ENCODE results near the gene SLC6A6. TPM values are rescaled to one million over a fixed set of nuclear protein-coding genes. Genes with fewer than 3 reads are reported as not detected.

Gene SLC6A6
- total and polyA plus RNA-seq, 4 donors: 0.92 to 7.2 (median 2.9) TPM

DNA sequence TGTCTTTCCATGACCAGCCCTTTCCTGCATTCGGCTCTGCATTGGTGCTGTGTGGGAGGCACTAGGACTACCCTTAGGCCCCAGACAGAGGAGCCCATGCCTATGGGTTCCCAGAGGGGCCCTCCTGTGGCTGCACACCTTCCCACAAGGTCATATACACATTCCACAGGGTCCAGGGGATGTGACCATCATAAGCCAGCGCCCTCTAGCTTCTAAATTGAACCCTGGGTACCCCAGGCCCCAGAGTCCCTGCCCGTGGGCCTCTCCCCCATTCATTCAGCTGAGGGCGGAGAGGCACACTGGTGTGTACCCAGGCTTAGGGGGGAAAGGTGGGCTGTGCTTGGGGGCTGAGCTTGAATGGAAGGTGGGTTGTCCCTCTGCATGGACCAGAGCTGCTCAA lies 10.2 kb upstream of the SLC6A6 start:
- H3K4me1 ChIP-seq (ENCODE audit: control insufficient read depth in 4 of 4, insufficient read depth in 4 of 4, low read length in 3 of 4): peaks cover 2 to 11% (median 4%) of the 10 kb centered on the region in 4 donors
- no peak overlapping the region for H3K9ac ChIP-seq (ENCODE audit: low read depth in 1 of 2, low read length in 2 of 2)
- DNase-seq (ENCODE audit: low spot score): no peak
- TF ChIP-seq NR2F2 (IDR thresholded peaks at IDR 0.05) (no peak), TAF1 (conservative IDR thresholded peaks at IDR 0.05) (no peak), FOXA2 (IDR thresholded peaks at IDR 0.05) (no peak), FOXA1 (IDR thresholded peaks at IDR 0.05) (no peak), HNF4A (conservative IDR thresholded peaks at IDR 0.05) (no peak), JUND (IDR thresholded peaks at IDR 0.05) (no peak), HNF4G (IDR thresholded peaks at IDR 0.05) (no peak), SP1 (IDR thresholded peaks at IDR 0.05) (no peak), YY1 (IDR thresholded peaks at IDR 0.05) (no peak), RAD21 (IDR thresholded peaks at IDR 0.05) (no peak)
- TF ChIP-seq, protein P1, sequence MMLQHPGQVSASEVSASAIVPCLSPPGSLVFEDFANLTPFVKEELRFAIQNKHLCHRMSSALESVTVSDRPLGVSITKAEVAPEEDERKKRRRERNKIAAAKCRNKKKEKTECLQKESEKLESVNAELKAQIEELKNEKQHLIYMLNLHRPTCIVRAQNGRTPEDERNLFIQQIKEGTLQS (IDR thresholded peaks at IDR 0.05): no peak
- TF ChIP-seq, protein P2, sequence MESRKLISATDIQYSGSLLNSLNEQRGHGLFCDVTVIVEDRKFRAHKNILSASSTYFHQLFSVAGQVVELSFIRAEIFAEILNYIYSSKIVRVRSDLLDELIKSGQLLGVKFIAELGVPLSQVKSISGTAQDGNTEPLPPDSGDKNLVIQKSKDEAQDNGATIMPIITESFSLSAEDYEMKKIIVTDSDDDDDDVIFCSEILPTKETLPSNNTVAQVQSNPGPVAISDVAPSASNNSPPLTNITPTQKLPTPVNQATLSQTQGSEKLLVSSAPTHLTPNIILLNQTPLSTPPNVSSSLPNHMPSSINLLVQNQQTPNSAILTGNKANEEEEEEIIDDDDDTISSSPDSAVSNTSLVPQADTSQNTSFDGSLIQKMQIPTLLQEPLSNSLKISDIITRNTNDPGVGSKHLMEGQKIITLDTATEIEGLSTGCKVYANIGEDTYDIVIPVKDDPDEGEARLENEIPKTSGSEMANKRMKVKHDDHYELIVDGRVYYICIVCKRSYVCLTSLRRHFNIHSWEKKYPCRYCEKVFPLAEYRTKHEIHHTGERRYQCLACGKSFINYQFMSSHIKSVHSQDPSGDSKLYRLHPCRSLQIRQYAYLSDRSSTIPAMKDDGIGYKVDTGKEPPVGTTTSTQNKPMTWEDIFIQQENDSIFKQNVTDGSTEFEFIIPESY (IDR thresholded peaks at IDR 0.05): no peak
- TF ChIP-seq, protein P3, sequence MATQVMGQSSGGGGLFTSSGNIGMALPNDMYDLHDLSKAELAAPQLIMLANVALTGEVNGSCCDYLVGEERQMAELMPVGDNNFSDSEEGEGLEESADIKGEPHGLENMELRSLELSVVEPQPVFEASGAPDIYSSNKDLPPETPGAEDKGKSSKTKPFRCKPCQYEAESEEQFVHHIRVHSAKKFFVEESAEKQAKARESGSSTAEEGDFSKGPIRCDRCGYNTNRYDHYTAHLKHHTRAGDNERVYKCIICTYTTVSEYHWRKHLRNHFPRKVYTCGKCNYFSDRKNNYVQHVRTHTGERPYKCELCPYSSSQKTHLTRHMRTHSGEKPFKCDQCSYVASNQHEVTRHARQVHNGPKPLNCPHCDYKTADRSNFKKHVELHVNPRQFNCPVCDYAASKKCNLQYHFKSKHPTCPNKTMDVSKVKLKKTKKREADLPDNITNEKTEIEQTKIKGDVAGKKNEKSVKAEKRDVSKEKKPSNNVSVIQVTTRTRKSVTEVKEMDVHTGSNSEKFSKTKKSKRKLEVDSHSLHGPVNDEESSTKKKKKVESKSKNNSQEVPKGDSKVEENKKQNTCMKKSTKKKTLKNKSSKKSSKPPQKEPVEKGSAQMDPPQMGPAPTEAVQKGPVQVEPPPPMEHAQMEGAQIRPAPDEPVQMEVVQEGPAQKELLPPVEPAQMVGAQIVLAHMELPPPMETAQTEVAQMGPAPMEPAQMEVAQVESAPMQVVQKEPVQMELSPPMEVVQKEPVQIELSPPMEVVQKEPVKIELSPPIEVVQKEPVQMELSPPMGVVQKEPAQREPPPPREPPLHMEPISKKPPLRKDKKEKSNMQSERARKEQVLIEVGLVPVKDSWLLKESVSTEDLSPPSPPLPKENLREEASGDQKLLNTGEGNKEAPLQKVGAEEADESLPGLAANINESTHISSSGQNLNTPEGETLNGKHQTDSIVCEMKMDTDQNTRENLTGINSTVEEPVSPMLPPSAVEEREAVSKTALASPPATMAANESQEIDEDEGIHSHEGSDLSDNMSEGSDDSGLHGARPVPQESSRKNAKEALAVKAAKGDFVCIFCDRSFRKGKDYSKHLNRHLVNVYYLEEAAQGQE (IDR thresholded peaks at IDR 0.05): no peak
- TF ChIP-seq, protein P4, sequence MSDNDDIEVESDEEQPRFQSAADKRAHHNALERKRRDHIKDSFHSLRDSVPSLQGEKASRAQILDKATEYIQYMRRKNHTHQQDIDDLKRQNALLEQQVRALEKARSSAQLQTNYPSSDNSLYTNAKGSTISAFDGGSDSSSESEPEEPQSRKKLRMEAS (IDR thresholded peaks at IDR 0.05): no peak
- 95% methylated on average over 4 of the region's 4 CpGs for WGBS
- H3K27ac ChIP-seq (ENCODE audit: low read depth in 1 of 2, low read length in 2 of 2): no peak overlapping the region
- H3K36me3 ChIP-seq (ENCODE audit: control insufficient read depth in 4 of 4, insufficient read depth in 3 of 4, low read depth in 1 of 4, low read length in 3 of 4): no peaks in the 10 kb centered on the region
- H3K27me3 ChIP-seq (ENCODE audit: control insufficient read depth in 4 of 4, insufficient read depth in 4 of 4, low read length in 3 of 4): no peaks in the 10 kb centered on the region
- no peak overlapping the region for H3K4me3 ChIP-seq (ENCODE audit: low read depth in 1 of 3, low read length in 3 of 3)
- H3K9me3 ChIP-seq (ENCODE audit: control insufficient read depth in 4 of 4, low read length in 3 of 4): no peaks in the 10 kb centered on the region

DNA sequence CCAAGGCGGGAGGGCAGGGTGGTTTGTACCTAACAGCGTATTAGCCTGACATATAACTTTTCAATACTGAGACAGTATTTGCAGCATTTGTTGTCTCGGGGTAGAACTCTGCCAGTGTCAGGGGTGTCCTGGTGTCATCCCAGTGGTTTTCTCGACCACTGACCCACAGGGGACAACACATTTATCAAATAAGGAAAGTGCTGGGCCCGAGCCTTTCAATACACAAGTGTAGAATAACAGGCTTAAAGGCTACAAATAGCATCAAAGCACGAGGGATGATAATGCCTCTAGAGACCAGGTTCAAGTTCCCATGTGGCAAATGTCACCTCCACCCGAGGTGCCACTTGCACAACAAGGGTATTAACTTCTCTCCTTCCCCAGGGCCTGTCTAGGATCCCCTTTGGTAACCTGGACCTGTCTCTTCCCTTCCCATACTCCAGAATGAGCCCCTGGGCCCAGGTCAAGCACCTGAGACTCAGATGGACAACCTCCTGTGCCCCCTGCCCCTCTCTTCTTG lies 9.5 kb upstream of the SLC6A6 start:
- Histone ChIP-seq H3K4me1 (ENCODE audit: control insufficient read depth in 4 of 4, insufficient read depth in 4 of 4, low read length in 3 of 4) (peaks cover 2 to 14% (median 4%) of the 10 kb centered on the region in 4 donors), H3K9me3 (ENCODE audit: control insufficient read depth in 4 of 4, low read length in 3 of 4) (no peaks in the 10 kb centered on the region), H3K36me3 (ENCODE audit: control insufficient read depth in 4 of 4, insufficient read depth in 3 of 4, low read depth in 1 of 4, low read length in 3 of 4) (no peaks in the 10 kb centered on the region), H3K27ac (ENCODE audit: low read depth in 1 of 2, low read length in 2 of 2) (no peak overlapping the region), H3K9ac (ENCODE audit: low read depth in 1 of 2, low read length in 2 of 2) (no peak overlapping the region), H3K27me3 (ENCODE audit: control insufficient read depth in 4 of 4, insufficient read depth in 4 of 4, low read length in 3 of 4) (no peaks in the 10 kb centered on the region), H3K4me3 (ENCODE audit: low read depth in 1 of 3, low read length in 3 of 3) (no peak overlapping the region)
- 94% methylated on average over 7 of the region's 7 CpGs for WGBS
- no peak for DNase-seq (ENCODE audit: low spot score)
- TF ChIP-seq TAF1 (conservative IDR thresholded peaks at IDR 0.05): no peak
- no peak for TF ChIP-seq HNF4G (IDR thresholded peaks at IDR 0.05)
- TF ChIP-seq JUND (IDR thresholded peaks at IDR 0.05): no peak
- TF ChIP-seq, protein P2 (IDR thresholded peaks at IDR 0.05): no peak
- TF ChIP-seq YY1 (IDR thresholded peaks at IDR 0.05): no peak
- TF ChIP-seq EGR1 (IDR thresholded peaks at IDR 0.05; ENCODE audit: low read depth in 2 of 2): no peak
- no peak for TF ChIP-seq NR2F2 (IDR thresholded peaks at IDR 0.05)
- no peak for TF ChIP-seq SP1 (IDR thresholded peaks at IDR 0.05)
- TF ChIP-seq, protein P5, sequence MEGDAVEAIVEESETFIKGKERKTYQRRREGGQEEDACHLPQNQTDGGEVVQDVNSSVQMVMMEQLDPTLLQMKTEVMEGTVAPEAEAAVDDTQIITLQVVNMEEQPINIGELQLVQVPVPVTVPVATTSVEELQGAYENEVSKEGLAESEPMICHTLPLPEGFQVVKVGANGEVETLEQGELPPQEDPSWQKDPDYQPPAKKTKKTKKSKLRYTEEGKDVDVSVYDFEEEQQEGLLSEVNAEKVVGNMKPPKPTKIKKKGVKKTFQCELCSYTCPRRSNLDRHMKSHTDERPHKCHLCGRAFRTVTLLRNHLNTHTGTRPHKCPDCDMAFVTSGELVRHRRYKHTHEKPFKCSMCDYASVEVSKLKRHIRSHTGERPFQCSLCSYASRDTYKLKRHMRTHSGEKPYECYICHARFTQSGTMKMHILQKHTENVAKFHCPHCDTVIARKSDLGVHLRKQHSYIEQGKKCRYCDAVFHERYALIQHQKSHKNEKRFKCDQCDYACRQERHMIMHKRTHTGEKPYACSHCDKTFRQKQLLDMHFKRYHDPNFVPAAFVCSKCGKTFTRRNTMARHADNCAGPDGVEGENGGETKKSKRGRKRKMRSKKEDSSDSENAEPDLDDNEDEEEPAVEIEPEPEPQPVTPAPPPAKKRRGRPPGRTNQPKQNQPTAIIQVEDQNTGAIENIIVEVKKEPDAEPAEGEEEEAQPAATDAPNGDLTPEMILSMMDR (IDR thresholded peaks at IDR 0.05; ENCODE audit: low read depth, low read length, missing input control): no peak
- no peak for TF ChIP-seq GABPA (IDR thresholded peaks at IDR 0.05 in 1 of 2, conservative IDR thresholded peaks at IDR 0.05 in 1 of 2)
- TF ChIP-seq, protein P1 (IDR thresholded peaks at IDR 0.05): no peak
- TF ChIP-seq FOXA1 (IDR thresholded peaks at IDR 0.05): no peak
- TF ChIP-seq, protein P3 (IDR thresholded peaks at IDR 0.05): no peak

Data from liver (tissue), 9 donors.